H1 (cell line): ENCODE data around the gene SYF2. TPM values are rescaled to one million over a fixed set of nuclear protein-coding genes. Genes with fewer than 3 reads are reported as not detected.

Source experiments
- CTCF ChIA-PET: fragments of 300-600 bp; sonication (Branson Sonifier 250); formaldehyde crosslinking; loops from one replicate; lab custom pipeline; 2021; ENCODE audit not compliant: partially characterized antibody; lab: Charles Lee
- POLR2A ChIA-PET: fragments of 300-600 bp; sonication (Branson Sonifier 250); formaldehyde crosslinking; loops from one replicate; lab custom pipeline; 2021; ENCODE audit warnings: inconsistent platforms; ENCODE audit not compliant: partially characterized antibody; lab: Charles Lee
- DNase-seq, 2 experiments: peaks; one replicate each; pipeline versions ENCODE4 v3.0.0 to v3.0.0-alpha.2; 2010 to 2022; ENCODE audit warnings: low spot score in 2 of 2, low read depth in 1 of 2, mixed read lengths in 1 of 2
- FAIRE-seq: peaks from 2 replicates; lab custom pipeline; 2011; peaks lifted over from hg19 to GRCh38; lab: Jason Lieb, UNC
- H2AFZ ChIP-seq: 2 replicates; pipeline ENCODE4 v1.8.1; 2012; ENCODE audit warnings: low read length, inconsistent platforms
- H2AK5ac ChIP-seq: 2 replicates; pipeline ENCODE4 v1.6.1; 2013; ENCODE audit warnings: low read depth, low read length
- H2BK120ac ChIP-seq: replicated peaks from 2 replicates; pipeline ENCODE3; 2013; ENCODE audit warnings: low read depth, low read length, inconsistent platforms
- H2BK12ac ChIP-seq: 2 replicates; pipeline ENCODE4 v1.6.1; 2013; ENCODE audit warnings: low read depth, low read length
- H2BK15ac ChIP-seq: 2 replicates; pipeline ENCODE4 v1.6.1; 2013; ENCODE audit warnings: low read length
- H2BK20ac ChIP-seq: 2 replicates; pipeline ENCODE4 v1.6.1; 2013; ENCODE audit warnings: low read length
- H2BK5ac ChIP-seq: 2 replicates; pipeline ENCODE4 v1.6.1; 2013; ENCODE audit warnings: low read depth, low read length
- H3K14ac ChIP-seq: 2 replicates; pipeline ENCODE4 v1.6.1; 2013; ENCODE audit warnings: inconsistent platforms; ENCODE audit not compliant: insufficient read length
- H3K18ac ChIP-seq: 2 replicates; pipeline ENCODE4 v1.6.1; 2013; ENCODE audit warnings: low read length; ENCODE audit errors: extremely low read depth
- H3K23ac ChIP-seq: 2 replicates; pipeline ENCODE4 v1.6.1; 2013; ENCODE audit warnings: inconsistent platforms; ENCODE audit not compliant: insufficient read length
- H3K23me2 ChIP-seq: 2 replicates; pipeline ENCODE4 v1.6.1; 2013; ENCODE audit warnings: low read depth, low read length
- H3K27ac ChIP-seq: 2 replicates; pipeline ENCODE4 v1.6.1; 2011; ENCODE audit warnings: low read depth, low read length, inconsistent platforms
- H3K27me3 ChIP-seq, 4 experiments: replicated peaks in 1 of 4; 1 replicate in 1 of 4; 2 replicates in 3 of 4; pipeline versions ENCODE4 v1.6.1 to v1.8.1; 2011 to 2013; ENCODE audit warnings: low read length in 3 of 4, mild to moderate bottlenecking in 3 of 4, inconsistent platforms in 2 of 4, mixed read lengths in 2 of 4, moderate library complexity in 1 of 4; ENCODE audit not compliant: control insufficient read depth in 3 of 4, insufficient read depth in 3 of 4; ENCODE audit errors: extremely low read depth in 1 of 4
- H3K36me3 ChIP-seq, 4 experiments: 2 replicates each; pipeline versions ENCODE4 v1.6.1 to v1.8.1; 2011 to 2013; ENCODE audit warnings: mild to moderate bottlenecking in 4 of 4, low read length in 3 of 4, moderate library complexity in 2 of 4, control low read depth in 1 of 4, inconsistent platforms in 1 of 4; ENCODE audit not compliant: insufficient read depth in 4 of 4, control insufficient read depth in 2 of 4
- H3K4ac ChIP-seq: replicated peaks from 2 replicates; pipeline ENCODE3; 2013; ENCODE audit warnings: low read length, low read depth, mixed read lengths, inconsistent platforms; ENCODE audit not compliant: insufficient read length
- H3K4me1 ChIP-seq, 4 experiments: replicated peaks in 1 of 4; 1 replicate in 1 of 4; 2 replicates in 3 of 4; pipeline versions ENCODE4 v1.6.1 to v1.8.1; 2011 to 2013; ENCODE audit warnings: low read length in 3 of 4, inconsistent platforms in 2 of 4, mixed read lengths in 1 of 4; ENCODE audit not compliant: insufficient read depth in 4 of 4, control insufficient read depth in 3 of 4
- H3K4me2 ChIP-seq, 2 experiments: 2 replicates each; pipeline versions ENCODE4 v1.6.1 to v1.8.1; 2011 to 2013; ENCODE audit warnings: low read depth in 2 of 2, low read length in 2 of 2, control low read depth in 1 of 2, inconsistent platforms in 1 of 2, mild to moderate bottlenecking in 1 of 2; ENCODE audit not compliant: insufficient read depth in 1 of 2
- H3K4me3 ChIP-seq, 4 experiments: fragments of 200-600, 300-600 bp in 1 of 4; sonication (generic), shearing (Covaris generic), sonication (Bioruptor Twin) in 1 of 4; 2 replicates each; pipeline versions ENCODE4 v1.5.1 to v1.8.1; 2011 to 2016; ENCODE audit warnings: low read length in 4 of 4, low read depth in 3 of 4, control low read depth in 2 of 4, inconsistent platforms in 2 of 4, mild to moderate bottlenecking in 2 of 4, mixed read lengths in 1 of 4, moderate library complexity in 1 of 4; ENCODE audit not compliant: insufficient read depth in 2 of 4; ENCODE audit errors: extremely low read depth in 1 of 4
- H3K56ac ChIP-seq: replicated peaks from 2 replicates; pipeline ENCODE3; 2013; ENCODE audit warnings: low read depth, mild to moderate bottlenecking, mixed read lengths, low read length, inconsistent platforms; ENCODE audit not compliant: insufficient read length
- H3K79me1 ChIP-seq: 2 replicates; pipeline ENCODE4 v1.6.1; 2013; ENCODE audit warnings: low read depth, low read length, control low read depth
- H3K79me2 ChIP-seq, 2 experiments: 2 replicates each; pipeline versions ENCODE4 v1.6.1 to v1.8.1; 2012 to 2013; ENCODE audit warnings: low read length in 2 of 2, mild to moderate bottlenecking in 2 of 2, inconsistent platforms in 1 of 2; ENCODE audit not compliant: insufficient read depth in 2 of 2, control insufficient read depth in 1 of 2
- H3K9ac ChIP-seq, 4 experiments: replicated peaks in 1 of 4; 1 replicate in 1 of 4; 2 replicates in 3 of 4; pipeline versions ENCODE4 v1.6.1 to v1.8.1; 2011 to 2013; ENCODE audit warnings: low read depth in 3 of 4, low read length in 3 of 4, control low read depth in 2 of 4, mild to moderate bottlenecking in 2 of 4, moderate library complexity in 2 of 4, inconsistent platforms in 1 of 4; ENCODE audit errors: extremely low read depth in 1 of 4
- H3K9me3 ChIP-seq, 2 experiments: 2 replicates each; pipeline versions ENCODE4 v1.6.1 to v1.8.1; 2012 to 2013; ENCODE audit warnings: mild to moderate bottlenecking in 2 of 2, moderate library complexity in 2 of 2, control low read depth in 1 of 2, inconsistent platforms in 1 of 2, low read depth in 1 of 2, low read length in 1 of 2, mixed read lengths in 1 of 2; ENCODE audit not compliant: insufficient read depth in 2 of 2
- H4K20me1 ChIP-seq, 2 experiments: replicated peaks in 1 of 2; 2 replicates each; pipeline versions ENCODE3 to v1.8.1; 2011 to 2013; ENCODE audit warnings: inconsistent platforms in 2 of 2, low read length in 2 of 2, mild to moderate bottlenecking in 1 of 2; ENCODE audit not compliant: insufficient read depth in 2 of 2, control insufficient read depth in 1 of 2
- H4K5ac ChIP-seq: 2 replicates; pipeline ENCODE4 v1.6.1; 2013; ENCODE audit warnings: low read length, low read depth, mixed read lengths, inconsistent platforms; ENCODE audit not compliant: insufficient read length
- H4K8ac ChIP-seq: 2 replicates; pipeline ENCODE4 v1.8.0; 2013; ENCODE audit warnings: mild to moderate bottlenecking, moderate library complexity, low read length, inconsistent platforms; ENCODE audit not compliant: insufficient read depth; ENCODE audit errors: extremely low read depth
- H4K91ac ChIP-seq: replicated peaks from 2 replicates; pipeline ENCODE3; 2013; ENCODE audit warnings: low read length, mixed read lengths, inconsistent platforms; ENCODE audit not compliant: insufficient read length
- ASH2L ChIP-seq: fragments of 200-600, 300-600 bp; sonication (generic); IDR thresholded peaks from one replicate; pipeline ENCODE4 v1.7.1; 2017; ENCODE audit warnings: low read length
- NRF1 ChIP-seq: IDR thresholded peaks from 2 replicates; pipeline ENCODE4 v1.6.1; 2011; ENCODE audit warnings: mild to moderate bottlenecking, low read depth, low read length, improper control_type of control experiment
- POU5F1 ChIP-seq: IDR thresholded peaks from 2 replicates; pipeline ENCODE4 v1.6.1; 2011; ENCODE audit warnings: low read depth, mild to moderate bottlenecking, low read length, moderate library complexity
- RFX5 ChIP-seq: IDR thresholded peaks from 2 replicates; pipeline ENCODE4 v1.6.1; 2011; ENCODE audit warnings: low read depth, low read length, improper control_type of control experiment, borderline replicate concordance
- SP4 ChIP-seq: IDR thresholded peaks from 2 replicates; pipeline ENCODE4 v1.6.1; 2012; ENCODE audit warnings: low read length, inconsistent platforms
- USF2 ChIP-seq: IDR thresholded peaks from 2 replicates; pipeline ENCODE4 v1.6.1; 2011; ENCODE audit warnings: low read length, improper control_type of control experiment
- YY1 ChIP-seq: IDR thresholded peaks from 2 replicates; pipeline ENCODE4 v1.6.1; 2011; ENCODE audit warnings: low read depth, mild to moderate bottlenecking, low read length
- WGBS, 2 experiments: shearing (Covaris generic) in 1 of 2; methylation state at CpG; one replicate each; pipeline versions ENCODE4 v1.1.6 to v1.1.7; 2013 to 2015; ENCODE audit warnings: low lambda C conversion rate in 2 of 2, mixed read lengths in 2 of 2, inconsistent platforms in 1 of 2, low coverage in 1 of 2, missing lambda C conversion rate in 1 of 2; ENCODE audit not compliant: insufficient replicate concordance in 2 of 2, insufficient coverage in 1 of 2, insufficient read length in 1 of 2; ENCODE audit errors: extremely low coverage in 1 of 2, missing lambda C conversion rate in 1 of 2; 5-methylcytosine and 5-hydroxymethylcytosine counted together
- polyA plus RNA-seq, 7 experiments: library from polyadenylated mRNA; depleted of rRNA in 3 of 7; stranded (reverse) in 5 of 7; unstranded in 2 of 7; fragments of >200 nt in 5 of 7; fragments of 200-250 nt in 2 of 7; gene quantifications; 1 replicate in 5 of 7; 2 replicates in 1 of 7; 4 replicates in 1 of 7; pipeline versions ENCODE4 v1.2.1 to v1.2.3, GENCODE V29; 2011 to 2013; ENCODE audit warnings: missing spikeins in 2 of 7, mixed read lengths in 2 of 7
- total RNA-seq: library from RNA; stranded (reverse); fragmentation: NEBNext Ultra II Directional; extraction: Animal tissue kit (Norgen Biotek cat#: 25700); gene quantifications from 2 replicates; pipeline ENCODE4 v1.2.1, GENCODE V29; 2021

Gene SYF2
- total and polyA plus RNA-seq, 2 of the 8 experiments (the other 6 are each of a cell fraction or from before 2014, with no cell fraction given) = 7.5 to 33.0 TPM

- Histone ChIP-seq H4K91ac (peak overlapping the region; percentile 85), H2BK15ac (peak overlapping the region; percentile 95), H2BK5ac (peak overlapping the region; percentile 73; the same call in 1 of the 2 replicates), H3K56ac (no peak overlapping the region), H3K27ac (no peak overlapping the region), H2AK5ac (peak overlapping the region; percentile 43), H3K18ac (peak overlapping the region; percentile 51; the same call in 1 of the 2 replicates), H3K4me2 (peak overlapping the region in 1 of 2 experiments; percentile 9; a peak in 1 of 4 replicates), H3K23ac (peak overlapping the region; percentile 100), H3K14ac (no peak overlapping the region), H3K4ac (peak overlapping the region; percentile 85), H2BK120ac (peak overlapping the region; percentile 78), H3K9ac (no peak overlapping the region), H3K27me3 (no peaks in the 10 kb centered on the region), H3K9me3 (no peaks in the 10 kb centered on the region), H3K4me1 (peaks cover 0 to 5% (median 4%) of the 10 kb centered on the region in 4 experiments; a peak in 3 of 7 replicates), H2BK12ac (peak overlapping the region; percentile 78; the same call in 1 of the 2 replicates), H4K5ac (no peak overlapping the region), H4K20me1 (peaks cover 0 to 4% of the 10 kb centered on the region in 2 experiments), H3K79me1 (no peaks in the 10 kb centered on the region), H2AFZ (peak overlapping the region; percentile 85; the same call in 1 of the 2 replicates), H3K79me2 (no peaks in the 10 kb centered on the region), H3K23me2 (peaks cover 4% of the 10 kb centered on the region; the same call in 1 of the 2 replicates), H3K36me3 (no peaks in the 10 kb centered on the region), H4K8ac (no peak overlapping the region; the same call in 1 of the 2 replicates), H3K4me3 (no peak overlapping the region), H2BK20ac (0 out of 2 replicates have a peak overlapping the region, but pooled peaks have one; percentile 82)
- ChIA-PET POLR2A (no interaction called here), CTCF (interaction anchor here (0.8 to 1.2 kb wide), 2 partner anchors 12 to 102 kb away, joined by 3 to 7 read pairs; no protein-coding TSS in a partner anchor)
- 79 to 100% methylated on average over 2 to 9 of the region's 9 CpGs for WGBS, 2 experiments
- no peak for FAIRE-seq
- no peak for TF ChIP-seq NRF1
- TF ChIP-seq YY1 = no peak
- peak; percentile 27 for TF ChIP-seq ASH2L
- no peak for TF ChIP-seq POU5F1
- TF ChIP-seq SP4 = no peak
- TF ChIP-seq RFX5 = no peak
- no peak for TF ChIP-seq USF2
- DNase-seq = no peak
Measured at GRCh38 chr1:25193229-25193628, 39.1 kb downstream of the SYF2 start.
